ENCODE data around the gene TERT. TPM values are rescaled to one million over a fixed set of nuclear protein-coding genes. Genes with fewer than 3 reads are reported as not detected.

Gene TERT
- total and polyA plus RNA-seq, 2 of the 8 experiments (the other 6 are each of a cell fraction or from before 2014, with no cell fraction given), result 13.1 to 23.1 TPM

DNA sequence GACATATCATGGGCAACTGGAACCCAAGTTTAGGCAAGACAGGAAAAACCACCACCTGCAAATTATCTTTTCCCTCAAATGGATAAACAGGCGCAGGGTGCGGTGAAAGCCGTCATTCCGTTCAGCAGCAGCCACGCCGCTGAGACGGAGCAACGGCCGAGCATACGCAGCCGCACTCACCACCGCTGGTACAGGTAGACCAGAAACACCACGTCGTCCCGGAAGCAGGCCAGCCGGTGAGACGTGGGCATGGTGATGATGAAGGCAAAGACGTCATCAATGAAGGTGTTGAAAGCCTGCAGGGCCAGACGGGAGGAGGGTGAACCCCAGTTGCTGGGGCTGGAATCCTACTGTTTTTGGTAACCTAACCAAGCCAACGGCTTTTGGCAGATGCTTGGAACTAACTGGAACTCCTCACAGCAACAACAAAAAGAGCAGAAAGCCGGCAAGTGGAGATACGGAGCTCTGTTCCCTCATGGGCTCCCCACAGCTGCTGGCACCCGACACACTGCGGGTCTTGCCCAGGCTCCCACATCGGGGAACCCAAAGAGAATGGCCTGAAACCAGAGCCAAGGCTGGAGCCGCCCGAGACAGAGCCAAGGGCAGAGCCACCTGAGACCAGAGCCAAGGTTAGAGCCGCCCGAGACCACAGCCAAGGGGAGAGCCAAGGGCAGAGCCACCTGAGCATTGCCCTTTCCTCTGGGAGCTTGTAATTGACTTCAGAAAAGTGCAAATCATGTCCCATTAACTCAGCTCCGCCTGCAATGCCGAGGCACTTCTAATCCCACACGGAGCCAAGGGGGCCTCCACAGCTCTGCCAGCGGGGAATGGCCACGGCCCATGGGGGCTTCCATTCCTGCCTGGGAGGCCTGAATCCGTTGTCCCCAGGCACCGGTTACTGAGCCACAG is 25.8 kb upstream of the TERT start:
- Histone ChIP-seq H3K27ac (ENCODE audit: low read depth, low read length) (no peak overlapping the region), H3K4me2 (ENCODE audit: insufficient read depth in 1 of 2, low read depth in 2 of 2, low read length in 2 of 2) (no peak overlapping the region), H2AK5ac (ENCODE audit: low read depth, low read length) (no peak overlapping the region), H2BK20ac (ENCODE audit: low read length) (no peak overlapping the region), H3K14ac (ENCODE audit: insufficient read length) (no peak overlapping the region), H3K9me3 (ENCODE audit: insufficient read depth in 2 of 2, low read depth in 1 of 2, low read length in 1 of 2) (no peaks in the 10 kb centered on the region), H3K4me3 (ENCODE audit: extremely low read depth in 1 of 4, insufficient read depth in 2 of 4, low read depth in 3 of 4, low read length in 4 of 4) (no peak overlapping the region), H3K4me1 (replicated peaks in 1 of 4; ENCODE audit: control insufficient read depth in 3 of 4, insufficient read depth in 4 of 4, low read length in 3 of 4) (peaks cover 7 to 10% (median 9%) of the 10 kb centered on the region in 4 experiments), H4K20me1 (replicated peaks in 1 of 2; ENCODE audit: control insufficient read depth in 1 of 2, insufficient read depth in 2 of 2, low read length in 2 of 2) (peaks cover 0 to 12% of the 10 kb centered on the region in 2 experiments), H2AFZ (ENCODE audit: low read length) (no peak overlapping the region), H4K5ac (ENCODE audit: insufficient read length, low read depth, low read length) (no peak overlapping the region), H2BK15ac (ENCODE audit: low read length) (no peak overlapping the region), H3K23ac (ENCODE audit: insufficient read length) (no peak overlapping the region), H3K79me2 (ENCODE audit: control insufficient read depth in 1 of 2, insufficient read depth in 2 of 2, low read length in 2 of 2) (no peaks in the 10 kb centered on the region), H4K91ac (replicated peaks; ENCODE audit: insufficient read length, low read length) (no peak overlapping the region), H2BK12ac (ENCODE audit: low read depth, low read length) (no peak overlapping the region), H2BK120ac (replicated peaks; ENCODE audit: low read depth, low read length) (no peak overlapping the region), H3K56ac (replicated peaks; ENCODE audit: insufficient read length, low read depth, low read length) (no peak overlapping the region), H3K27me3 (replicated peaks in 1 of 4; ENCODE audit: control insufficient read depth in 3 of 4, extremely low read depth in 1 of 4, insufficient read depth in 3 of 4, low read length in 3 of 4) (no peaks in the 10 kb centered on the region), H3K9ac (replicated peaks in 1 of 4; ENCODE audit: extremely low read depth in 1 of 4, low read depth in 3 of 4, low read length in 3 of 4) (no peak overlapping the region), H2BK5ac (ENCODE audit: low read depth, low read length) (no peak overlapping the region), H3K18ac (ENCODE audit: extremely low read depth, low read length) (no peak overlapping the region), H3K4ac (replicated peaks; ENCODE audit: insufficient read length, low read depth, low read length) (no peak overlapping the region), H3K23me2 (ENCODE audit: low read depth, low read length) (no peaks in the 10 kb centered on the region; the same call in 1 of the 2 replicates), H3K36me3 (ENCODE audit: control insufficient read depth in 2 of 4, insufficient read depth in 4 of 4, low read length in 3 of 4) (peaks cover 17 to 65% (median 52%) of the 10 kb centered on the region in 4 experiments), H3K79me1 (ENCODE audit: low read depth, low read length) (no peaks in the 10 kb centered on the region; the same call in 1 of the 2 replicates), H4K8ac (ENCODE audit: extremely low read depth, insufficient read depth, low read length) (no peak overlapping the region)
- ChIA-PET CTCF (ENCODE audit: partially characterized antibody) (interaction anchor here (0.9 to 2.1 kb wide), 2 partner anchors 85 to 146 kb away, joined by 3 to 4 read pairs; no protein-coding TSS in a partner anchor), POLR2A (ENCODE audit: partially characterized antibody) (no interaction called here)
- no peak for TF ChIP-seq RBBP5 (IDR thresholded peaks at IDR 0.05; ENCODE audit: borderline replicate concordance, low read depth, low read length)
- TF ChIP-seq RFX5 (IDR thresholded peaks at IDR 0.05; ENCODE audit: borderline replicate concordance, low read depth, low read length), result no peak
- FAIRE-seq, result no peak
- no peak for DNase-seq (ENCODE audit: low read depth in 1 of 2, low spot score in 2 of 2)
- 92% methylated on average over 35 of the region's 36 CpGs; no CpG with 5 or more reads in 1 of the 2 experiments for WGBS, 2 experiments (ENCODE audit: extremely low coverage in 1 of 2, insufficient coverage in 1 of 2, insufficient read length in 1 of 2, insufficient replicate concordance in 2 of 2, low coverage in 1 of 2, low lambda C conversion rate in 2 of 2, missing lambda C conversion rate in 1 of 2)
